Measurements from ENCODE around the gene OR2M3. TPM values are rescaled to one million over a fixed set of nuclear protein-coding genes. Genes with fewer than 3 reads are reported as not detected.

The OR2M3 gene
- total and polyA plus RNA-seq, 2 of the 8 experiments (the other 6 are each of a cell fraction or from before 2014, with no cell fraction given) = not detected

GRCh38 chr1:248164031-248164430 lies 33.0 kb upstream of the OR2M3 start (continued):
- no peak for TF ChIP-seq CTBP2 (IDR thresholded peaks at IDR 0.05; ENCODE audit: borderline replicate concordance, insufficient read depth, insufficient read length, low read length)
- no peak for TF ChIP-seq EP300 (IDR thresholded peaks at IDR 0.05; ENCODE audit: borderline replicate concordance in 1 of 2, low read depth in 2 of 2, low read length in 2 of 2)
- no peak for TF ChIP-seq HDAC2 (IDR thresholded peaks at IDR 0.05; ENCODE audit: borderline replicate concordance in 1 of 2, low read depth in 2 of 2, low read length in 2 of 2)
- TF ChIP-seq CEBPB (IDR thresholded peaks at IDR 0.05; ENCODE audit: low read depth, low read length) = no peak
